Activated CD8-positive, alpha-beta T cell treated with anti-CD3 and anti-CD28 coated beads for 36 hours (primary cell): ENCODE data around the gene CCDC136. TPM values are rescaled to one million over a fixed set of nuclear protein-coding genes. Genes with fewer than 3 reads are reported as not detected.

ENCODE experiments used
- ATAC-seq: fragments of 200-7000 bp; cut with Tn5 transposase; one replicate; pipeline ENCODE4 v1.10.0; 2021; ENCODE audit warnings: mild to moderate bottlenecking, moderate library complexity
- CTCF ChIA-PET: fragments of 350-600 bp; sonication (Branson Sonifier 250); formaldehyde crosslinking; loops from one replicate; lab custom pipeline; 2021; ENCODE audit warnings: antibody characterized with exemption; lab: Charles Lee
- POLR2A ChIA-PET: fragments of 350-600 bp; sonication (Branson Sonifier 250); formaldehyde crosslinking; loops from one replicate; lab custom pipeline; 2021; ENCODE audit warnings: antibody characterized with exemption; lab: Charles Lee
- DNase-seq: peaks from one replicate; pipeline ENCODE4 v3.0.0-alpha.2; 2020
- H3K27ac Mint-ChIP-seq: one replicate; pipeline ENCODE4 v1.8.0; 2021; ENCODE audit warnings: mild to moderate bottlenecking, mixed read lengths
- H3K27me3 Mint-ChIP-seq: one replicate; pipeline ENCODE4 v1.8.0; 2021; ENCODE audit warnings: mixed read lengths
- H3K36me3 Mint-ChIP-seq: one replicate; pipeline ENCODE4 v1.8.0; 2021; ENCODE audit warnings: low read depth, mixed read lengths
- H3K4me1 Mint-ChIP-seq: one replicate; pipeline ENCODE4 v1.8.0; 2021; ENCODE audit warnings: low read depth, mixed read lengths
- H3K4me3 Mint-ChIP-seq: one replicate; pipeline ENCODE4 v1.8.0; 2021; ENCODE audit warnings: mild to moderate bottlenecking, moderate library complexity, mixed read lengths
- H3K9me3 Mint-ChIP-seq: one replicate; pipeline ENCODE4 v1.8.0; 2021; ENCODE audit warnings: mixed read lengths
- CTCF ChIP-seq: fragments of 200-600 bp; IDR thresholded peaks from one replicate; pipeline ENCODE4 v1.8.0; 2022; ENCODE audit warnings: antibody characterized with exemption, mild to moderate bottlenecking
- intact Hi-C: fragments of 100-400 bp; cut with micrococcal nuclease; formaldehyde crosslinking; loops from one replicate; pipeline ENCODE4 v1.10.0; 2022
- total RNA-seq, 2 experiments: library from RNA; stranded (reverse); gene quantifications; one replicate each; pipeline ENCODE4 v1.2.3, GENCODE V29; 2021

The CCDC136 gene
- total RNA-seq, 2 experiments from 2014 or later, result 7.6 to 9.6 TPM

- no peaks in the 10 kb centered on the region for H3K27me3 Mint-ChIP-seq
- H3K4me3 Mint-ChIP-seq, result no peak overlapping the region
- POLR2A ChIA-PET, result interaction anchor here (1.0 to 1.3 kb wide), 3 partner anchors 18 to 103 kb away, joined by 3 read pairs; no protein-coding TSS in a partner anchor
- DNase-seq (no peak), ATAC-seq (no peak)
- CTCF ChIA-PET, result interaction anchor here (0.6 to 5.1 kb wide), 10 partner anchors 11 to 113 kb away, joined by 3 to 33 read pairs (median 4); partner anchors contain the start of gene ATP6V1F
- intact Hi-C loops, result no loop called here
- H3K4me1 Mint-ChIP-seq, result peaks cover 9% of the 10 kb centered on the region
- no peak for TF ChIP-seq CTCF
- H3K9me3 Mint-ChIP-seq, result no peaks in the 10 kb centered on the region
- no peaks in the 10 kb centered on the region for H3K36me3 Mint-ChIP-seq
- no peak overlapping the region for H3K27ac Mint-ChIP-seq
Measured at GRCh38 chr7:128842674-128843641, 51.2 kb downstream of the CCDC136 start.

GRCh38 chr7:128843938-128844621, 52.3 kb downstream of the CCDC136 start:
- ATAC-seq (no peak), DNase-seq (no peak)
- CTCF ChIA-PET, result interaction anchor here (2.3 to 5.1 kb wide), 3 partner anchors 12 to 39 kb away, joined by 11 to 33 read pairs (median 22); no protein-coding TSS in a partner anchor
- TF ChIP-seq CTCF, result no peak
- no peaks in the 10 kb centered on the region for H3K27me3 Mint-ChIP-seq
- POLR2A ChIA-PET, result no interaction called here
- no peak overlapping the region for H3K27ac Mint-ChIP-seq
- H3K4me1 Mint-ChIP-seq, result peaks cover 9% of the 10 kb centered on the region
- intact Hi-C loops, result no loop called here
- H3K9me3 Mint-ChIP-seq, result no peaks in the 10 kb centered on the region
- no peaks in the 10 kb centered on the region for H3K36me3 Mint-ChIP-seq
- no peak overlapping the region for H3K4me3 Mint-ChIP-seq

GRCh38 chr7:128844777-128845311, 53.1 kb downstream of the CCDC136 start:
- no peak overlapping the region for H3K27ac Mint-ChIP-seq

GRCh38 chr7:128845475-128845874, 53.7 kb downstream of the CCDC136 start:
- Mint-ChIP-seq H3K36me3 (no peaks in the 10 kb centered on the region), H3K27ac (no peak overlapping the region), H3K4me1 (peaks cover 9% of the 10 kb centered on the region), H3K9me3 (no peaks in the 10 kb centered on the region), H3K4me3 (no peak overlapping the region), H3K27me3 (no peaks in the 10 kb centered on the region)
- ChIA-PET POLR2A (no interaction called here), CTCF (interaction anchor here (0.7 to 5.1 kb wide), 3 partner anchors 14 to 38 kb away, joined by 3 to 33 read pairs (median 3); no protein-coding TSS in a partner anchor)
- DNase-seq (no peak), ATAC-seq (no peak)
- intact Hi-C loops, result no loop called here
- TF ChIP-seq CTCF, result no peak

More at GRCh38 chr7:128844777-128845311, 53.1 kb downstream of the CCDC136 start:
- ATAC-seq, result no peak
- Mint-ChIP-seq H3K36me3 (no peaks in the 10 kb centered on the region), H3K9me3 (no peaks in the 10 kb centered on the region), H3K27me3 (no peaks in the 10 kb centered on the region), H3K4me1 (peaks cover 9% of the 10 kb centered on the region), H3K4me3 (no peak overlapping the region)
- no peak for DNase-seq
- TF ChIP-seq CTCF, result no peak
- intact Hi-C loops, result no loop called here
- ChIA-PET POLR2A (no interaction called here), CTCF (interaction anchor here (0.7 to 5.1 kb wide), 3 partner anchors 14 to 38 kb away, joined by 3 to 33 read pairs (median 3); no protein-coding TSS in a partner anchor)
